ENCODE data around the gene PCDHB9.
"Not testable (repeated sequence)": the region's sequence is repeated elsewhere in the genome, so short reads cannot be mapped to it uniquely, and the experiment has no call there.

The PCDHB9 gene

DNA sequence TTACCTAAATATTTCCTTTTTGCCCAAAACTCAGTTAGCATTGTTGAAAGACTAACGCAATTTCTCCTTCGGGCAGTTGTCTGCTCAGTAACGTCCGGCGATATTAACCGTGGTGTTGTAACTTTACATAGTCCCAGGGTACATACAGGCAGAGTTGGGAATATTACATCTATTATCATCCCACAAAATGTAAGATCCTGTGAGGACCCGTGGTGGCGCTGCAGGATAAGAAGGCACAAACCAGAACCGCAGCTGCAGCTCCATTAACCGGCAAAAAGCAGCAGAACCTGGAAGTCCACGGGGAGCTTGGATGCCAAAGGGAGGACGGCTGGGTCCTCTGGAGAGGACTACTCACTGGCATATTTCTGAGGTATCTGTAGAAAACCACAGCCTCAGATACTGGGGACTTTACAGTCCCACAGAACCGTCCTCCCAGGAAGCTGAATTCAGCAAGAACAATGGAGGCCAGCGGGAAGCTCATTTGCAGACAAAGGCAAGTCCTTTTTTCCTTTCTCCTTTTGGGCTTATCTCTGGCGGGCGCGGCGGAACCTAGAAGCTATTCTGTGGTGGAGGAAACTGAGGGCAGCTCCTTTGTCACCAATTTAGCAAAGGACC, 9.3 kb upstream of the PCDHB9 start, which contains the start of gene PCDHB8:
Gene PCDHB8, plus strand, starts transcription at position 214 of the 615 bp plus-strand sequence. Its CDS starts 245 bp downstream, at position 459.
- not testable (repeated sequence) for H3K4me1 Mint-ChIP-seq; H3K4me3 Mint-ChIP-seq; DNase-seq; H3K36me3 Mint-ChIP-seq (ENCODE audit: low read depth); ATAC-seq; H3K27ac Mint-ChIP-seq
- Mint-ChIP-seq H3K27me3 (peaks cover 33% of the 10 kb centered on the region), H3K9me3 (peaks cover 22% of the 10 kb centered on the region)

DNA sequence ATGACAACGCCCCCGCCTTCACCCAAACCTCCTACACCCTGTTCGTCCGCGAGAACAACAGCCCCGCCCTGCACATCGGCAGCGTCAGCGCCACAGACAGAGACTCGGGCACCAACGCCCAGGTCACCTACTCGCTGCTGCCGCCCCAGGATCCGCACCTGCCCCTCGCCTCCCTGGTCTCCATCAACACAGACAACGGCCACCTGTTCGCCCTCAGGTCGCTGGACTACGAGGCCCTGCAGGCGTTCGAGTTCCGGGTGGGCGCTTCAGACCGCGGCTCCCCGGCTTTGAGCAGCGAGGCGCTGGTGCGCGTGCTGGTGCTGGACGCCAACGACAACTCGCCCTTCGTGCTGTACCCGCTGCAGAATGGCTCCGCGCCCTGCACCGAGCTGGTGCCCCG, 7.6 kb upstream of the PCDHB9 start:
- Mint-ChIP-seq H3K9me3 (peaks cover 25% of the 10 kb centered on the region), H3K27me3 (peaks cover 30% of the 10 kb centered on the region)
- not testable (repeated sequence) for H3K36me3 Mint-ChIP-seq (ENCODE audit: low read depth); ATAC-seq; H3K27ac Mint-ChIP-seq; H3K4me3 Mint-ChIP-seq; DNase-seq; H3K4me1 Mint-ChIP-seq

DNA sequence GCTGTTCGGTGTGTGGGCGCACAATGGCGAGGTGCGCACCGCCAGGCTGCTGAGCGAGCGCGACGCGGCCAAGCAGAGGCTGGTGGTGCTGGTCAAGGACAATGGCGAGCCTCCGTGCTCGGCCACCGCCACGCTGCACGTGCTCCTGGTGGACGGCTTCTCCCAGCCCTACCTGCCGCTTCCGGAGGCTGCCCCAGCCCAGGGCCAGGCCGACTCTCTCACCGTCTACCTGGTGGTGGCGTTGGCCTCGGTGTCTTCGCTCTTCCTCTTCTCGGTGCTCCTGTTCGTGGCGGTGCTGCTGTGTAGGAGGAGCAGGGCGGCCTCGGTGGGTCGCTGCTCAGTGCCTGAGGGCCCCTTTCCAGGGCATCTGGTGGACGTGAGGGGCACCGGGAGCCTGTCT, 7.1 kb upstream of the PCDHB9 start:
- Mint-ChIP-seq H3K9me3 (peaks cover 29% of the 10 kb centered on the region), H3K27me3 (peaks cover 35% of the 10 kb centered on the region)
- H3K4me3 Mint-ChIP-seq; ATAC-seq; H3K36me3 Mint-ChIP-seq (ENCODE audit: low read depth); H3K4me1 Mint-ChIP-seq; DNase-seq; H3K27ac Mint-ChIP-seq: not testable (repeated sequence)

DNA sequence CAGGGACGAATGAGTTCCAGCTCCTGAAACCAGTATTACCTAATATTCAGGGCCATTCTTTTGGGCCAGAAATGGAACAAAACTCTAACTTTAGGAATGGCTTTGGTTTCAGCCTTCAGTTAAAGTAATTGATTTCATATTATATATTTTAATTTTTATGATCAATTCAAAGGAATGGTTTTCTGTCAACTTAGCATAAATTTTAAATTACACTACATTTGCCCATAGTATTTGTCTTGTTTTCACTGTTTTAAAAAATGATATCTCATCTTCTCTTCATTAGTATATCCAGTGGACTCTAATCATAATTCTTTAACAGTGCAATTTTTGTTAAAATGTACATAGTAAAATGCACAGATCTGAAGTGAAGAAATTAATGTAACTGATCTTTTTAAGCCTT, 6.6 kb upstream of the PCDHB9 start:
- H3K9me3 Mint-ChIP-seq: peaks cover 32% of the 10 kb centered on the region
- H3K4me1 Mint-ChIP-seq: no peaks in the 10 kb centered on the region
- peaks cover 7% of the 10 kb centered on the region for H3K36me3 Mint-ChIP-seq (ENCODE audit: low read depth)
- DNase-seq (no peak), ATAC-seq (no peak)
- peaks cover 40% of the 10 kb centered on the region for H3K27me3 Mint-ChIP-seq
- H3K4me3 Mint-ChIP-seq: no peak overlapping the region
- H3K27ac Mint-ChIP-seq: no peak overlapping the region

DNA sequence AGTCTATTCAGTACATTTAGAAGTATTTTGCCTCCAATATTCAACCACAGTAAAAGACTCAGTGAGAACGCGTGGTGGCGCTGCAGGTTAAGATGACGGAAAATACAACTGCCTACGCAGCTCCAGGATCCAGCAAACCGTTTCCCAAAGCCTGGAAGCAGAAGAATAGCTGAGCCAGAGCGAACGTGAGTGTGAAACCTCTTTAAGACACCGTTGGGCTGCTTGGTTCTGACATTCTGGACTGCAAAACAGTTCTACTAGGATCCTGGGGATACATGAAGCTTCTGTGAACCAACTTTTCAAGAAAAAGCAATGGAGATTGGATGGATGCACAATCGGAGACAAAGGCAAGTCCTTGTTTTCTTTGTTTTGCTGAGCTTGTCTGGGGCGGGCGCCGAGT, 4.7 kb upstream of the PCDHB9 start, which contains the start of gene PCDHB16:
Gene PCDHB16, plus strand, starts transcription at position 140 of the 400 bp plus-strand sequence. Its CDS starts 173 bp downstream, at position 313.
- peaks cover 10% of the 10 kb centered on the region for H3K36me3 Mint-ChIP-seq (ENCODE audit: low read depth)
- peaks cover 49% of the 10 kb centered on the region for H3K27me3 Mint-ChIP-seq
- H3K9me3 Mint-ChIP-seq: peaks cover 37% of the 10 kb centered on the region
- no peak within 1 kb of the TSS for H3K4me3 Mint-ChIP-seq
- H3K27ac Mint-ChIP-seq: no peak within 1 kb of the TSS
- no peak for DNase-seq
- no peak for ATAC-seq
- H3K4me1 Mint-ChIP-seq: peaks cover 4% of the 10 kb centered on the region

DNA sequence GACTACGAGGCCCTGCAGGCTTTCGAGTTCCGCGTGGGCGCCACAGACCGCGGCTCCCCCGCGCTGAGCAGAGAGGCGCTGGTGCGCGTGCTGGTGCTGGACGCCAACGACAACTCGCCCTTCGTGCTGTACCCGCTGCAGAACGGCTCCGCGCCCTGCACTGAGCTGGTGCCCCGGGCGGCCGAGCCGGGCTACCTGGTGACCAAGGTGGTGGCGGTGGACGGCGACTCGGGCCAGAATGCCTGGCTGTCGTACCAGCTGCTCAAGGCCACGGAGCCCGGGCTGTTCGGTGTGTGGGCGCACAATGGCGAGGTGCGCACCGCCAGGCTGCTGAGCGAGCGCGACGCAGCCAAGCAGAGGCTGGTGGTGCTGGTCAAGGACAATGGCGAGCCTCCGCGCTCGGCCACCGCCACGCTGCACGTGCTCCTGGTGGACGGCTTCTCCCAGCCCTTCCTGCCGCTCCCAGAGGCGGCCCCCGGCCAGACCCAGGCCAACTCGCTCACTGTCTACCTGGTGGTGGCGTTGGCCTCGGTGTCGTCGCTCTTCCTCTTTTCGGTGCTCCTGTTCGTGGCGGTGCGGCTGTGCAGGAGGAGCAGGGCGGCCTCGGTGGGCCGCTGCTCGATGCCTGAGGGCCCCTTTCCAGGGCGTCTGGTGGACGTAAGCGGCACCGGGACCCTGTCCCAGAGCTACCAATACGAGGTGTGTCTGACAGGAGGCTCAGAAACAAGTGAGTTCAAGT, 2.7 kb upstream of the PCDHB9 start:
- not testable (repeated sequence) for H3K4me1 Mint-ChIP-seq, H3K4me3 Mint-ChIP-seq, ATAC-seq, H3K27ac Mint-ChIP-seq, DNase-seq
- Mint-ChIP-seq H3K9me3 (peaks cover 46% of the 10 kb centered on the region), H3K36me3 (ENCODE audit: low read depth) (peaks cover 15% of the 10 kb centered on the region), H3K27me3 (peaks cover 58% of the 10 kb centered on the region)

DNA sequence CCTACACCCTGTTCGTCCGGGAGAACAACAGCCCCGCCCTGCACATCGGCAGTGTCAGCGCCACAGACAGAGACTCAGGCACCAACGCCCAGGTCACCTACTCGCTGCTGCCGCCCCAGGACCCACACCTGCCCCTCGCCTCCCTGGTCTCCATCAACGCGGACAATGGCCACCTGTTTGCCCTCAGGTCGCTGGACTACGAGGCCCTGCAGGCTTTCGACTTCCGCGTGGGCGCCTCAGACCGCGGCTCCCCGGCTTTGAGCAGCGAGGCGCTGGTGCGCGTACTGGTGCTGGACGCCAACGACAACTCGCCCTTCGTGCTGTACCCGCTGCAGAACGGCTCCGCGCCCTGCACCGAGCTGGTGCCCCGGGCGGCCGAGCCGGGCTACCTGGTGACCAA, 1.7 kb downstream of the PCDHB9 start:
- not testable (repeated sequence) for ATAC-seq, H3K4me1 Mint-ChIP-seq, DNase-seq, H3K4me3 Mint-ChIP-seq, H3K27ac Mint-ChIP-seq
- peaks cover 35% of the 10 kb centered on the region for H3K9me3 Mint-ChIP-seq
- H3K27me3 Mint-ChIP-seq: peaks cover 50% of the 10 kb centered on the region
- peaks cover 21% of the 10 kb centered on the region for H3K36me3 Mint-ChIP-seq (ENCODE audit: low read depth)

DNA sequence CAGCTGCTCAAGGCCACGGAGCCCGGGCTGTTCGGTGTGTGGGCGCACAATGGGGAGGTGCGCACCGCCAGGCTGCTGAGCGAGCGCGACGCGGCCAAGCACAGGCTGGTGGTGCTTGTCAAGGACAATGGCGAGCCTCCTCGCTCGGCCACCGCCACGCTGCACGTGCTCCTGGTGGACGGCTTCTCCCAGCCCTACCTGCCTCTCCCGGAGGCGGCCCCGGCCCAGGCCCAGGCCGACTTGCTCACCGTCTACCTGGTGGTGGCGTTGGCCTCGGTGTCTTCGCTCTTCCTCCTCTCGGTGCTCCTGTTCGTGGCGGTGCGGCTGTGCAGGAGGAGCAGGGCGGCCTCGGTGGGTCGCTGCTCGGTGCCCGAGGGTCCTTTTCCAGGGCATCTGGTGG, 2.2 kb downstream of the PCDHB9 start:
- H3K27ac Mint-ChIP-seq, H3K4me3 Mint-ChIP-seq, DNase-seq, ATAC-seq, H3K4me1 Mint-ChIP-seq: not testable (repeated sequence)
- Mint-ChIP-seq H3K36me3 (ENCODE audit: low read depth) (peaks cover 22% of the 10 kb centered on the region), H3K27me3 (peaks cover 50% of the 10 kb centered on the region), H3K9me3 (peaks cover 35% of the 10 kb centered on the region)

DNA sequence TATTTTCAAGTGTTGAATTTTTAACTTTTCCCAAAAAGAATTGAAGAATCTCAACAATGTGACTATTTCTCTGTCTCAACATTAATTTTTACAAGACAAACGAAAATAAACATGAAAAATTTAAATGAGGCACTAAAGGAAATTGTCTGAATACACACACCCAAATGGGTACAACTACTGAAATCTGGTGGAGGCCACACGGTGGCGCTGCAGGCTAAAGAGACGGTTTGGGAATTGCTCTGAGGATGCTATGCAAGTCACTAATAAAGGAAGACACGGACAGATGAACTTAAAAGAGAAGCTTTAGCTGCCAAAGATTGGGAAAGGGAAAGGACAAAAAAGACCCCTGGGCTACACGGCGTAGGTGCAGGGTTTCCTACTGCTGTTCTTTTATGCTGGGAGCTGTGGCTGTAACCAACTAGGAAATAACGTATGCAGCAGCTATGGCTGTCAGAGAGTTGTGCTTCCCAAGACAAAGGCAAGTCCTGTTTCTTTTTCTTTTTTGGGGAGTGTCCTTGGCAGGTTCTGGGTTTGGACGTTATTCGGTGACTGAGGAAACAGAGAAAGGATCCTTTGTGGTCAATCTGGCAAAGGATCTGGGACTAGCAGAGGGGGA, 5.3 kb downstream of the PCDHB9 start, which contains the start of gene PCDHB10:
Gene PCDHB10, plus strand, starts transcription at position 244 of the 616 bp plus-strand sequence. Its CDS starts 200 bp downstream, at position 444.
- DNase-seq: peak; percentile 25
- Mint-ChIP-seq H3K4me1 (no peaks in the 10 kb centered on the region), H3K9me3 (peaks cover 37% of the 10 kb centered on the region), H3K4me3 (no peak within 1 kb of the TSS), H3K27me3 (peaks cover 37% of the 10 kb centered on the region), H3K36me3 (ENCODE audit: low read depth) (peaks cover 20% of the 10 kb centered on the region), H3K27ac (no peak within 1 kb of the TSS)
- no peak for ATAC-seq

DNA sequence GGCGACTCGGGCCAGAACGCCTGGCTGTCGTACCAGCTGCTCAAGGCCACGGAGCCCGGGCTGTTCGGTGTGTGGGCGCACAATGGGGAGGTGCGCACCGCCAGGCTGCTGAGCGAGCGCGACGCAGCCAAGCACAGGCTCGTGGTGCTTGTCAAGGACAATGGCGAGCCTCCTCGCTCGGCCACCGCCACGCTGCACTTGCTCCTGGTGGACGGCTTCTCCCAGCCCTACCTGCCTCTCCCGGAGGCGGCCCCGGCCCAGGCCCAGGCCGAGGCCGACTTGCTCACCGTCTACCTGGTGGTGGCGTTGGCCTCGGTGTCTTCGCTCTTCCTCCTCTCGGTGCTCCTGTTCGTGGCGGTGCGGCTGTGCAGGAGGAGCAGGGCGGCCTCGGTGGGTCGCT, 7.4 kb downstream of the PCDHB9 start:
- Mint-ChIP-seq H3K36me3 (ENCODE audit: low read depth) (peaks cover 15% of the 10 kb centered on the region), H3K9me3 (peaks cover 44% of the 10 kb centered on the region), H3K27me3 (peaks cover 39% of the 10 kb centered on the region)
- H3K4me1 Mint-ChIP-seq, H3K27ac Mint-ChIP-seq, ATAC-seq, H3K4me3 Mint-ChIP-seq, DNase-seq: not testable (repeated sequence)

DNA sequence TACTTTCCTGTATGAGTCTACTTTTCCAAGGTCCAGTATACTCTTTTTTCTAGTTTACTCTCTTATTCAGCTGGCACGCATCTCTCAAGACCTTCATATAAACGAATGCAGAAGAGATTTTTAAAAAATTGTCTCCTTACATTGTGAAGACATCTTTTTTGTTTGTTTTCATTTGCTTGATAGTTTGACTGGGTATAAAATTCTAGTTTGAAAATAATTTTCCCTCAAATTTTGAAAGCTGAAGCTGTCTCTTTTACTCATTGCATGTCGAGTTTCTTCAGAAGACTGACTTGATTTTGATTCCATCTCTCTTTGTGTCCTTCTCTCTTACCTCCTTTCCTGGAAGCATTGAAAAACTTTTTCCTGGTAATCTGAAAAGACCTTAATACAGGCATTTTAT, 9.4 kb downstream of the PCDHB9 start:
- DNase-seq (no peak), ATAC-seq (no peak)
- H3K27ac Mint-ChIP-seq: no peak overlapping the region
- H3K27me3 Mint-ChIP-seq: peaks cover 46% of the 10 kb centered on the region
- peaks cover 21% of the 10 kb centered on the region for H3K36me3 Mint-ChIP-seq (ENCODE audit: low read depth)
- peaks cover 51% of the 10 kb centered on the region for H3K9me3 Mint-ChIP-seq
- no peak overlapping the region for H3K4me3 Mint-ChIP-seq
- no peaks in the 10 kb centered on the region for H3K4me1 Mint-ChIP-seq

DNA sequence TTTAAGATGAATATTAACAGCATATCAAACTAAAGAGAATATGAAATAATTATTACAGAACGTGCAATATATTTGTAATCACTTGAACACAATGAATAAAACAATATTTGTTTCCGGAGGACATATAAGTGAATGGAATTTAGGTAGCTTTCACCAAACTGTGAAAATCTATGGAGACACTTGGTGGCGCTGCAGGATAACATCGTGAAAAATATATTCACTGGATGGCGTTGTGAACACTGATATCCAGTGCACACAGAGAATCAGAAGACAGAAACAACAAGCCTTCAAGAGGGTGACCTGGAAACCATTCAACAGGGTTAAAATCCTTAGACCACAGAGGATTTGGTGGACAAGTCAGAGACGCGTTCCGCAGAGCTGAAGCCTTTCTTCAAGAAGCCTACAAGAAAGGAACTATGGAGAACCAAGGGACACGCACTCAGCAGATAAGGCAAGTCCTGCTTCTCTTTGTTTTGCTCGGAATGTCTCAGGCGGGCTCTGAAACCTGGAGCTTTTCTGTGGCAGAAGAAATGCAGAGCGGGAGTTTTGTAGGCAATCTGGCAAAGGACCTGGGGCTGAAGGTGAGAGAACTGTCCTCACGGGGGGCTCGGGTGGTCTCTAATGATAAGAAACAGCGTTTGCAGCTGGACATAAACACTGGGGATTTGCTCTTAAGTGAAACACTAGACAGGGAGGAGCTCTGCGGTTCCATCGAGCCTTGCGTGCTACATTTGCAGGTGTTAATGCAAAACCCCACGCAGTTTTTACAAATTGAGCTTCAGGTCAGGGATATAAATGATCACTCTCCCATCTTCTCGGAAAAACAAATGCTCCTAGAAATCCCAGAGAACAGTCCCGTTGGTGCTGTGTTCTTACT, 12.6 kb downstream of the PCDHB9 start, which contains the start of gene PCDHB11:
Gene PCDHB11, plus strand, starts transcription at position 269 of the 877 bp plus-strand sequence. Its CDS starts 148 bp downstream, at position 417.
- H3K4me3 Mint-ChIP-seq: no peak within 1 kb of the TSS
- H3K27me3 Mint-ChIP-seq: peaks cover 38% of the 10 kb centered on the region
- peaks cover 16% of the 10 kb centered on the region for H3K36me3 Mint-ChIP-seq (ENCODE audit: low read depth)
- ATAC-seq (no peak), DNase-seq (no peak)
- H3K4me1 Mint-ChIP-seq: no peaks in the 10 kb centered on the region
- peaks cover 43% of the 10 kb centered on the region for H3K9me3 Mint-ChIP-seq
- no peak within 1 kb of the TSS for H3K27ac Mint-ChIP-seq

DNA sequence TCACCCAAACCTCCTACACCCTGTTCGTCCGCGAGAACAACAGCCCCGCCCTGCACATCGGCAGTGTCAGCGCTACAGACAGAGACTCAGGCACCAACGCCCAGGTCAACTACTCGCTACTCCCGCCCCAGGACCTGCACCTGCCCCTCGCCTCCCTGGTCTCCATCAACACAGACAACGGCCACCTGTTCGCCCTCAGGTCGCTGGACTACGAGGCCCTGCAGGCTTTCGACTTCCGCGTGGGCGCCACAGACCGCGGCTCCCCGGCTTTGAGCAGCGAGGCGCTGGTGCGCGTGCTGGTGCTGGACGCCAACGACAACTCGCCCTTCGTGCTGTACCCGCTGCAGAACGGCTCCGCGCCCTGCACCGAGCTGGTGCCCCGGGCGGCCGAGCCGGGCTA, 14.2 kb downstream of the PCDHB9 start:
- not testable (repeated sequence) for H3K4me3 Mint-ChIP-seq, DNase-seq, ATAC-seq, H3K4me1 Mint-ChIP-seq, H3K27ac Mint-ChIP-seq
- Mint-ChIP-seq H3K36me3 (ENCODE audit: low read depth) (peaks cover 13% of the 10 kb centered on the region), H3K9me3 (peaks cover 37% of the 10 kb centered on the region), H3K27me3 (peaks cover 43% of the 10 kb centered on the region)

DNA sequence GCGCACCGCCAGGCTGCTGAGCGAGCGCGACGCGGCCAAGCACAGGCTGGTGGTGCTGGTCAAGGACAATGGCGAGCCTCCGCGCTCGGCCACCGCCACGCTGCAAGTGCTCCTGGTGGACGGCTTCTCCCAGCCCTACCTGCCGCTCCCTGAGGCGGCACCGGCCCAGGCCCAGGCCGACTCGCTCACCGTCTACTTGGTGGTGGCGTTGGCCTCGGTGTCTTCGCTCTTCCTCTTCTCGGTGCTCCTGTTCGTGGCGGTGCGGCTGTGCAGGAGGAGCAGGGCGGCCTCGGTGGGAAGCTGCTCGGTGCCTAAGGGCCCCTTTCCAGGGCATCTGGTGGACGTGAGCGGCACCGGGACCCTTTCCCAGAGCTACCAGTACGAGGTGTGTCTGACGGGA, 14.7 kb downstream of the PCDHB9 start:
- not testable (repeated sequence) for DNase-seq, ATAC-seq
- H3K9me3 Mint-ChIP-seq: peaks cover 32% of the 10 kb centered on the region

More for the DNA sequence above, 14.7 kb downstream of the PCDHB9 start:
- H3K4me3 Mint-ChIP-seq, H3K27ac Mint-ChIP-seq, H3K4me1 Mint-ChIP-seq: not testable (repeated sequence)
- H3K27me3 Mint-ChIP-seq: peaks cover 44% of the 10 kb centered on the region
- peaks cover 11% of the 10 kb centered on the region for H3K36me3 Mint-ChIP-seq (ENCODE audit: low read depth)
